Natural killer cell (primary cell): ENCODE data around the gene PCSK5. TPM values are rescaled to one million over a fixed set of nuclear protein-coding genes. Genes with fewer than 3 reads are reported as not detected.

ENCODE experiments used
- ATAC-seq, 3 donors: fragments of 150-1000 bp in 2 of 3; fragments of 200-7000 bp in 1 of 3; cut with Tn5 transposase; 1 replicate in 1 of 3; 2 replicates in 2 of 3; pipeline ENCODE4 v1.10.0; 2021; ENCODE audit warnings: mild to moderate bottlenecking in 2 of 3, moderate library complexity in 2 of 3
- DNase-seq, 2 donors: peaks; one replicate each; pipeline versions ENCODE4 v3.0.0 to v3.0.0-alpha.2; 2013 to 2021; ENCODE audit warnings: mixed read lengths in 1 of 2
- H3K27ac ChIP-seq: one replicate; pipeline ENCODE4 v1.5.1; 2013; ENCODE audit warnings: mild to moderate bottlenecking, low read length
- H3K27me3 ChIP-seq: one replicate; pipeline ENCODE4 v1.6.1; 2013; ENCODE audit warnings: low read length; ENCODE audit not compliant: control insufficient read depth, insufficient read depth
- H3K36me3 ChIP-seq: one replicate; pipeline ENCODE4 v1.6.1; 2013; ENCODE audit warnings: low read length; ENCODE audit not compliant: control insufficient read depth, insufficient read depth
- H3K4me1 ChIP-seq: one replicate; pipeline ENCODE4 v1.6.1; 2013; ENCODE audit warnings: low read length; ENCODE audit not compliant: control insufficient read depth, insufficient read depth
- H3K4me3 ChIP-seq: one replicate; pipeline ENCODE4 v1.5.1; 2013; ENCODE audit warnings: low read length
- H3K9me3 ChIP-seq: one replicate; pipeline ENCODE4 v1.6.1; 2013; ENCODE audit warnings: low read length; ENCODE audit not compliant: control insufficient read depth, insufficient read depth
- H3K27ac Mint-ChIP-seq, 2 donors: one replicate each; pipeline ENCODE4 v1.8.0; 2022; ENCODE audit warnings: mild to moderate bottlenecking in 2 of 2, mixed read lengths in 2 of 2, moderate library complexity in 1 of 2
- H3K27me3 Mint-ChIP-seq, 2 donors: one replicate each; pipeline ENCODE4 v1.8.0; 2022; ENCODE audit warnings: low read depth in 2 of 2, mixed read lengths in 2 of 2
- H3K36me3 Mint-ChIP-seq: one replicate; pipeline ENCODE4 v1.8.0; 2022; ENCODE audit warnings: mixed read lengths
- H3K4me1 Mint-ChIP-seq, 2 donors: one replicate each; pipeline ENCODE4 v1.8.0; 2022; ENCODE audit warnings: mixed read lengths in 2 of 2
- H3K4me3 Mint-ChIP-seq: one replicate; pipeline ENCODE4 v1.8.0; 2022; ENCODE audit warnings: mild to moderate bottlenecking, moderate library complexity, mixed read lengths
- H3K9me3 Mint-ChIP-seq, 2 donors: one replicate each; pipeline ENCODE4 v1.8.0; 2022; ENCODE audit warnings: mixed read lengths in 2 of 2
- WGBS: methylation state at CpG from one replicate; pipeline ENCODE4 v1.1.7; 2013; ENCODE audit warnings: missing lambda C conversion rate; ENCODE audit not compliant: insufficient coverage; 5-methylcytosine and 5-hydroxymethylcytosine counted together
- intact Hi-C: fragments of 100-400 bp; cut with micrococcal nuclease; formaldehyde crosslinking; loops from one replicate; pipeline ENCODE4 v1.14.2; 2022
- total RNA-seq, 4 donors: library from RNA; stranded (reverse); fragments of 120-200 nt in 1 of 4; gene quantifications; one replicate each; pipeline versions ENCODE4 v1.2.3 to v1.2.4, GENCODE V29; 2013 to 2022
- TF ChIP-seq, protein P1 (sequence below): fragments of 200-600 bp; IDR thresholded peaks from one replicate; pipeline ENCODE4 v1.8.0; 2022; ENCODE audit warnings: antibody characterized with exemption

The PCSK5 gene
- total RNA-seq, 3 donors from 2014 or later (not counting 1 experiment from before 2014, with no cell fraction given): 2.4 to 13.2 (median 5.7) TPM

- H3K27me3 ChIP-seq: no peaks in the 10 kb centered on the region
- no peaks in the 10 kb centered on the region for H3K9me3 ChIP-seq
- Mint-ChIP-seq H3K27ac (no peak overlapping the region), H3K27me3 (peaks cover 2 to 12% of the 10 kb centered on the region in 2 donors), H3K4me1 (peaks cover 0 to 4% of the 10 kb centered on the region in 2 donors), H3K36me3 (no peaks in the 10 kb centered on the region), H3K9me3 (no peaks in the 10 kb centered on the region), H3K4me3 (no peak overlapping the region)
- no peak for ATAC-seq
- no peak overlapping the region for H3K27ac ChIP-seq
- no peak for DNase-seq
- H3K4me1 ChIP-seq: no peaks in the 10 kb centered on the region
- intact Hi-C loops: no loop called here
- WGBS: 100% methylated on average over 1 of the region's 1 CpG
- TF ChIP-seq, protein P1, sequence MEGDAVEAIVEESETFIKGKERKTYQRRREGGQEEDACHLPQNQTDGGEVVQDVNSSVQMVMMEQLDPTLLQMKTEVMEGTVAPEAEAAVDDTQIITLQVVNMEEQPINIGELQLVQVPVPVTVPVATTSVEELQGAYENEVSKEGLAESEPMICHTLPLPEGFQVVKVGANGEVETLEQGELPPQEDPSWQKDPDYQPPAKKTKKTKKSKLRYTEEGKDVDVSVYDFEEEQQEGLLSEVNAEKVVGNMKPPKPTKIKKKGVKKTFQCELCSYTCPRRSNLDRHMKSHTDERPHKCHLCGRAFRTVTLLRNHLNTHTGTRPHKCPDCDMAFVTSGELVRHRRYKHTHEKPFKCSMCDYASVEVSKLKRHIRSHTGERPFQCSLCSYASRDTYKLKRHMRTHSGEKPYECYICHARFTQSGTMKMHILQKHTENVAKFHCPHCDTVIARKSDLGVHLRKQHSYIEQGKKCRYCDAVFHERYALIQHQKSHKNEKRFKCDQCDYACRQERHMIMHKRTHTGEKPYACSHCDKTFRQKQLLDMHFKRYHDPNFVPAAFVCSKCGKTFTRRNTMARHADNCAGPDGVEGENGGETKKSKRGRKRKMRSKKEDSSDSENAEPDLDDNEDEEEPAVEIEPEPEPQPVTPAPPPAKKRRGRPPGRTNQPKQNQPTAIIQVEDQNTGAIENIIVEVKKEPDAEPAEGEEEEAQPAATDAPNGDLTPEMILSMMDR: no peak
- H3K36me3 ChIP-seq: no peaks in the 10 kb centered on the region
- H3K4me3 ChIP-seq: no peak overlapping the region
Observed at GRCh38 chr9:75847085-75847484, 43.4 kb upstream of the PCSK5 start.

DNA sequence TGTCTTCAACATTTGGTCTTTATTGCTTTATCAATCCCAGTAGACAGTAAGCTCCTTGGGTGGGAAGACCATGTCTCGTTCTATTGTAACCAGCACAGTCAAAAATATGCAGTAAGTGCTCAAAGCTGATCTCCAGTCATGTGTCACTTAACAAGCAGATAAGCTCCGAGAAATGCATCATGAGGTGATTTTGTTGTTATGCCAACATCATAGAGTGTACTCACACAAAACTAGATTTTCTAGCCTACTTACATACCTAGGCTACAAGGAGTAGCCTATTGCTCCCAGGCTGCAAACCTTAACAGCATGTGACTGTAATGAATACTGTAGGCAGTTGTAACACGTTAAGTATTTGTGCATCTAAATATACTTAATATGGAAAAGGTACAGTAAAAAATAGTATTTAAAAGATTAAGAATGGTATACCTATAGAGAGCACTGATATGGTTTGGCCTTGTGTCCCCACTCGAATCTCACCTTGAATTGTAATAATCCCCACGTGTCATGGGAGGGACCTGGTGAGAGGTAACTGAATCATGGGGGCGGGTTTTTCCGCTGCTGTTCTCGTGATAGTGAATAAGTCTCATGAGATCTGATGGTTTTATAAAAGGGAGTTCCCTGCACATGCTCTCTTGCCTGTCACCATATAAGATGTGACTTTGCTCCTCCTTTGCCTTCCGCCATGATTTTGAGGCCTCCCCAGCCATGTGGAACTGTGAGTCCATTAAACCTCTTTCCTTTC, 39.8 kb upstream of the PCSK5 start:
- no peaks in the 10 kb centered on the region for H3K36me3 Mint-ChIP-seq
- no peaks in the 10 kb centered on the region for H3K9me3 Mint-ChIP-seq
- H3K27me3 Mint-ChIP-seq: peaks cover 2 to 13% of the 10 kb centered on the region in 2 donors
- H3K9me3 ChIP-seq: no peaks in the 10 kb centered on the region
- no peak overlapping the region for H3K4me3 ChIP-seq
- intact Hi-C loops: no loop called here
- no peaks in the 10 kb centered on the region for H3K4me1 ChIP-seq
- H3K4me3 Mint-ChIP-seq: no peak overlapping the region
- no peak for ATAC-seq
- no peaks in the 10 kb centered on the region for H3K4me1 Mint-ChIP-seq
- H3K27ac ChIP-seq: no peak overlapping the region
- H3K27ac Mint-ChIP-seq: no peak overlapping the region
- DNase-seq: no peak
- no peaks in the 10 kb centered on the region for H3K36me3 ChIP-seq
- TF ChIP-seq, protein P1: no peak
- WGBS: 91% methylated on average over 8 of the region's 9 CpGs
- no peaks in the 10 kb centered on the region for H3K27me3 ChIP-seq

- Histone ChIP-seq H3K36me3 (no peaks in the 10 kb centered on the region), H3K27ac (no peak overlapping the region), H3K4me3 (no peak overlapping the region), H3K4me1 (no peaks in the 10 kb centered on the region), H3K27me3 (no peaks in the 10 kb centered on the region), H3K9me3 (no peaks in the 10 kb centered on the region)
- peaks cover 8 to 18% of the 10 kb centered on the region in 2 donors for H3K27me3 Mint-ChIP-seq
- ATAC-seq (no peak), DNase-seq (no peak)
- H3K4me1 Mint-ChIP-seq: no peaks in the 10 kb centered on the region
- TF ChIP-seq, protein P1: no peak
- intact Hi-C loops: no loop called here
- no peak overlapping the region for H3K4me3 Mint-ChIP-seq
- H3K9me3 Mint-ChIP-seq: no peaks in the 10 kb centered on the region
- H3K36me3 Mint-ChIP-seq: no peaks in the 10 kb centered on the region
- 81% methylated on average over 5 of the region's 6 CpGs for whole genome bisulfite sequencing
- H3K27ac Mint-ChIP-seq: no peak overlapping the region
Observed at GRCh38 chr9:75851917-75852316, 38.6 kb upstream of the PCSK5 start.

GRCh38 chr9:75852746-75853145, 37.7 kb upstream of the PCSK5 start:
- H3K27me3 ChIP-seq: no peaks in the 10 kb centered on the region
- TF ChIP-seq, protein P1: no peak
- DNase-seq: no peak
- no peaks in the 10 kb centered on the region for H3K9me3 ChIP-seq
- H3K4me1 Mint-ChIP-seq: no peaks in the 10 kb centered on the region
- H3K36me3 ChIP-seq: no peaks in the 10 kb centered on the region
- H3K36me3 Mint-ChIP-seq: no peaks in the 10 kb centered on the region
- H3K27ac Mint-ChIP-seq: no peak overlapping the region
- H3K4me3 Mint-ChIP-seq: no peak overlapping the region
- no peaks in the 10 kb centered on the region for H3K9me3 Mint-ChIP-seq
- WGBS: 80% methylated on average over 3 of the region's 4 CpGs
- H3K4me3 ChIP-seq: no peak overlapping the region
- no peak for ATAC-seq
- no peaks in the 10 kb centered on the region for H3K4me1 ChIP-seq
- H3K27me3 Mint-ChIP-seq: peaks cover 12 to 26% of the 10 kb centered on the region in 2 donors
- no peak overlapping the region for H3K27ac ChIP-seq
- intact Hi-C loops: no loop called here
